LHCN-M2 (cell line): ENCODE data around the gene LGR4. TPM values are rescaled to one million over a fixed set of nuclear protein-coding genes. Genes with fewer than 3 reads are reported as not detected.

ENCODE experiments used
- DNase-seq: peaks from one replicate; pipeline ENCODE4 v3.0.0-alpha.2; 2012; ENCODE audit warnings: low read depth
- total RNA-seq: library from RNA; depleted of rRNA; stranded (reverse); fragments of >200 nt; gene quantifications from 2 replicates; pipeline ENCODE4 v1.2.3, GENCODE V29; 2014

The LGR4 gene
- total RNA-seq, 1 experiment from 2014 or later, result 4.9 TPM

GRCh38 chr11:27383645-27384044 lies 88.9 kb downstream of the LGR4 start:
- DNase-seq, result no peak

GRCh38 chr11:27381238-27381666 lies 91.3 kb downstream of the LGR4 start:
- DNase-seq, result peak; percentile 29

- no peak for DNase-seq
These were observed 91.8 kb downstream of the LGR4 start for GRCh38 chr11:27380771-27381170.

- DNase-seq, result no peak
These were observed 93.1 kb downstream of the LGR4 start for GRCh38 chr11:27379449-27379848.

GRCh38 chr11:27375370-27375769 lies 97.2 kb downstream of the LGR4 start:
- no peak for DNase-seq

DNA sequence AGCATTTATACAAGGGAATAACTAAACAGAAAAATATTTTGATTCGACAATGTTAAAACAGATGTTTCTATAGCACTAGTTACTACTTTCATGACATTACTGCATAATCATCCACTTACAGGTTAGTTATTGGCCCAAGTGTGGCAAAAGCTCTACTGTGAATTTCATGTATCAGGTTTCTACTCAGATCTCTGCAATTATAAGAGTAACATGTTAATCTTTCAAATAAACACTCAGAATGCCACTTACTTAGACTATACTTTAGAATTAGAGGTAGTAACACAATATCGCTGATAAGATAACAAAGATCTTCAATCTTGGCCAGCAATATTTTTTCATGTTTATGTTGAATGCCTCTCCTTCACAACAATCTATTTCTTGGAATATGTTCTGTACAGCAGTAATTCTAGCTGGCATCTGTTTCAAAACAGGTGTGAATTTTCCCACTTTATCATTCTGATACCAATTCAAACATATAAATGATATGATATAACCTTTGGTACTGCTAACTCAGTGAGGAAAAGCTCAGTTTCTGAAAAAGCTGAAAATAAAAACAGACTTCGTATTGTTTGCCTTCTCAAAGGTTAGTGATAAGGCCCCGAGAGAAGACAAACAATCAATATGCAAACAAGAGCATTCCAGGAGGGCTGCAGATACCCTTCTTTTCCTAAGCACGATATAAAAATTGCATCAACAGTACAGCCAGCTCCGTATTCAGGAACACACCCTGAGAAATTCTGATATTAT lies 98.6 kb downstream of the LGR4 start:
- DNase-seq, result no peak

- no peak for DNase-seq
These were observed 99.2 kb downstream of the LGR4 start for GRCh38 chr11:27373392-27373791.

GRCh38 chr11:27372164-27372563 lies 100.4 kb downstream of the LGR4 start:
- no peak for DNase-seq

DNA sequence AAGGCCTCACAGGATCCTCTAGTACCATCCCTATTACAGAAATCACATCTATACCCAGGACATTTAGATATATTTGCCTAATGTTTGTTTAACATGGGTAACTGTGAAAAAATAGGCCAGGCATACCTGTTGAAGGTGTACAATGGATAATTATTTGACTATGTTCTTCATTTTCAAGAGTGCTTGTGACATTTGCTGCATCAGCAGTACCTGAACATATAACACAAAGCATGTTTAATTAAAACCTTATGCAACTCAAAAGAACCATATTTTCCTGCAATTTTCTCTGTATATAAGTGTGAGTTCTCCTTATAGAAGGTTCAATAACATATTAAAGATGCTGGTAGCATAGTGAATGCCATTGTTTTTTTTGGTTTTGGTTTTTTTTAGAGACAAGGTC lies 101.1 kb downstream of the LGR4 start:
- no peak for DNase-seq

DNA sequence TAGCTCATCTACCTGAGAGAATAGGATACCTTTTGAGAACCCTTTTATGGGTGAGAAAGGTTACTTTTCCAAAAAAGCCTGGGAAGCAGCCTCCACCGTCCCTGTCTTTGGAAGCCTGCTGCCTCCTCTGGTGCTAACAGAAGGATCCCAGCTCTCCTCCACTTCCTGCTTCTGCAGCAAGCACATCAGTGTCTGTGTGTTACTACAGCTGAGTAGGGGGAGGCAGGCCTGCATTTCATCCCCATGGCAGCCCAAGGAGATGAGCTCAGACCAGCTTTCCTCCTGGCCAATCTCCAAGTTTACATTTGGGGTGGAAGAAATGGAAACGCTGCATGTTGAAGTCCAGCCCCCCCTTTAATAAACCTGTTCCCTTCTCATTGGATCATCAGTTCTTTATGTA lies 102.2 kb downstream of the LGR4 start:
- DNase-seq, result no peak

- DNase-seq, result no peak
These were observed 104.7 kb downstream of the LGR4 start for GRCh38 chr11:27367881-27368280.

GRCh38 chr11:27363576-27364117 lies 108.9 kb downstream of the LGR4 start:
- no peak for DNase-seq

- peak; percentile 89 for DNase-seq
These were observed 109.6 kb downstream of the LGR4 start, which contains the start of gene CCDC34 for GRCh38 chr11:27362749-27363575. Gene CCDC34 (minus strand): TSS chr11:27363215. CDS start chr11:27363194, 21 bp downstream.

DNA sequence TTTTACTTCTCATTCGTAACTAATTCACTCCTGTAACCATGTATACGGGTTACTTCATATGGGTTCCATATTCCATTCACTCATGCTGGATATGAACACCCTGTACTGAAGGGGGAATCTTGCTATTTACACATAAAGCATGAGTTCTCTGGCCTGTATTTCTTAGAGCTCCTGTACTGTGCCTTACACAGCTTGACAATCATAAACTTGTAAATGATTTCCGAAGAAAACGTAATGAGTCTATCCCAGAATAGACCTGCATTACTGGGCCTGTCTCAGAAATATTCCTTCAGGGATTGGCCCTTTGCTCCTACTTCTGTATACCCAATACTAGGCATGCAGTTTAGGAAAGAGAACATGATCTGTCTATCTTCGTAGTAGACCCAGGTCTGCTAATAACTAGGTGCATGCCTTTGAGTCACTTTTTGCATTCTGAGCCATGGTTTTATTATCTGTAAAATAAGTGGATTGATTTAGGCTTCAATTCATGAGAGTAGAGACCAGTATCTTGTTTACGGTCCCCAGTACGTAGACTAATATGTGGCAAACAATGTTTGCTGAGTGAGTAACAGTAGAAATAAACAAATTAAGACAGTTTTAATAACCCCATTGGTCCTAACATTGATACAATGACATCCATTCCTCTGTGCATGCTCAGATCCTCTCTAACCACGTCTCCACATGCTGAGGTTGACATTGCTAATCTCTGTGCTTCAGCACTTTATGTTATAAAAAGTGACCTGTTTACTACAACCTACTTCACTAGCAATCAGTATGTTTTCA lies 110.8 kb downstream of the LGR4 start:
- DNase-seq, result peak; percentile 5

GRCh38 chr11:27358296-27358695 lies 114.3 kb downstream of the LGR4 start:
- no peak for DNase-seq

DNA sequence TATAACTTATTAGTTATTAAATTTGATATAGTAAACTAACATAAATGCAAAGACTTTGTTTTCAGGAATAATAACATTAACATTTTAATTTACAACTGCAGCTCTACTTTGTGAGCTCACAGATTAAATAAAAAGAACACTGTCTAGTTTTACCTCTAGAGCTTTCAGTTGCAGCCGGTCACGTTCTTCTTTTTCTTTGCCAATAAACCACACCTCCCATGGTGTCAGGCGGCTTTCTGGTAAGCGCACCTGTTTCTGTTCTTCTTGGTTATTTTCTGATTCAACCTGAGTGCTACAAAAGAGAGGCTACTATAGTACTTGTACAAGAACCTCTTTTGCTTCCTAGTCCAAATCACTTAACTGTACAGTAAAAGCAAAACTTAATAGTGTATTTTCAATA lies 115.3 kb downstream of the LGR4 start:
- peak; percentile 43 for DNase-seq

- DNase-seq, result no peak
These were observed 115.9 kb downstream of the LGR4 start for GRCh38 chr11:27356624-27357222.

GRCh38 chr11:27355575-27356104 lies 117.0 kb downstream of the LGR4 start:
- DNase-seq, result no peak

DNA sequence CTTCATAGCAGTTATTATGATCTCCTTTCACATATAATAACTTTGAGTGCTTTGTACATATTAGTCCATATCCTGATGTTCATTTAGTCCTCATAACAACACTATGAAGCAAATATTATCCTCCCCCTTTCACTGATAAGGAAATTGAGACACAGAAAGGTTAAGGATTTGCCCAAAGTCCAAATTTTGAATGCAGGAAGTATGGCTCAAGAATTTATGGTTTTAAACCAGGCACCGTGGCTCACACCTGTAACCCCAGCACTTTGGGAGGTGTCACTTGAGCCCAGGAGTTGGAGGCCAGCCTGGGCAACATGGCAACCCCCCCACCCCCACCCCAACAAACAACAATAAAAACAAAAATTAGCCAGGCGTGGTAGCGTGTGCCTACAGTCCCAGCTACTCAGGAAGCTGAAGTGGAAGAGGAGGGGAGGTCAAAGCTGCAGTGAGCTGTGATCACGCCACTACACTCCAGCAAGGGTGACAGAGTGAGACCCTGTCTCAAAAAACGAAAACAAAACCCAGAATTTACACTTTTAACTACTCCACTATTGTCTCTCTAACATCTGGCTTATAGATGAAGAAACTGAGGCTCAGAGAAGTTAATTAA lies 118.1 kb downstream of the LGR4 start:
- DNase-seq, result no peak

- no peak for DNase-seq
These were observed 118.8 kb downstream of the LGR4 start for GRCh38 chr11:27353593-27354358.
